GM12864 (cell line): ENCODE measurements around the gene CSH1.
"Not testable (repeated sequence)": the region's sequence is repeated elsewhere in the genome, so short reads cannot be mapped to it uniquely, and the experiment has no call there.

Experiments used
- DNase-seq: peaks from one replicate; pipeline ENCODE4 v3.0.0-alpha.2; 2011; ENCODE audit warnings: low read depth
- H3K4me3 ChIP-seq: 2 replicates; pipeline ENCODE4 v1.5.1; 2011; ENCODE audit warnings: mild to moderate bottlenecking, low read depth, low read length, control low read depth
- TF ChIP-seq, protein P1 (sequence below): IDR thresholded peaks from 2 replicates; pipeline ENCODE4 v1.5.1; 2011; ENCODE audit warnings: low read depth, mild to moderate bottlenecking, moderate library complexity, low read length, control low read depth, inconsistent platforms; ENCODE audit errors: missing control alignments

Gene CSH1

DNA sequence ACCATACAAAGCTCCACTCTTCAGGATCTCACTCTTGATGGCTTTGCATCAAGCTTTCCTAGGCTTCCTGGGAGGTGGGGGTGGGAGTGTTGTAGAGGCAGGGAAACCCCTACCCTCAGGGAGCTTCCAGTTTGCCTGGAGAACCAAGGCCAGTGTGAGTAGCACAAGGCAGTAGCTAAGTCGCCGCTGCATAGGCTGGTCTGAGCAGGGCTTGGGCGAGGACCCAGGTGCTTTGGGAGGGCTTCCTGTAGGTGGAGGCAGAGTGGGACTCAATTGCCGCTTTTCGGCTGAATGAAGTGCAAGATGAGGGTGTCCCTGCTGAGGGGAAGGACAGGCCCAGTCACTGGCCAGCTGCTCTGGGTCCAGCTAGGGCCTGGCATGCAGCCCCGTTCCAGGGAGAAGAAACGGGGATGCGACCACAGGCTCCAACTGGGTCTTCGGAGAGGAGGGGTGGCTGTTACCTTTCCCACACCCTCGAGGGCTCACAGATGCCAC, 31.8 kb upstream of the CSH1 start:
- no peak for DNase-seq
- no peak overlapping the region for H3K4me3 ChIP-seq
- TF ChIP-seq, protein P1, sequence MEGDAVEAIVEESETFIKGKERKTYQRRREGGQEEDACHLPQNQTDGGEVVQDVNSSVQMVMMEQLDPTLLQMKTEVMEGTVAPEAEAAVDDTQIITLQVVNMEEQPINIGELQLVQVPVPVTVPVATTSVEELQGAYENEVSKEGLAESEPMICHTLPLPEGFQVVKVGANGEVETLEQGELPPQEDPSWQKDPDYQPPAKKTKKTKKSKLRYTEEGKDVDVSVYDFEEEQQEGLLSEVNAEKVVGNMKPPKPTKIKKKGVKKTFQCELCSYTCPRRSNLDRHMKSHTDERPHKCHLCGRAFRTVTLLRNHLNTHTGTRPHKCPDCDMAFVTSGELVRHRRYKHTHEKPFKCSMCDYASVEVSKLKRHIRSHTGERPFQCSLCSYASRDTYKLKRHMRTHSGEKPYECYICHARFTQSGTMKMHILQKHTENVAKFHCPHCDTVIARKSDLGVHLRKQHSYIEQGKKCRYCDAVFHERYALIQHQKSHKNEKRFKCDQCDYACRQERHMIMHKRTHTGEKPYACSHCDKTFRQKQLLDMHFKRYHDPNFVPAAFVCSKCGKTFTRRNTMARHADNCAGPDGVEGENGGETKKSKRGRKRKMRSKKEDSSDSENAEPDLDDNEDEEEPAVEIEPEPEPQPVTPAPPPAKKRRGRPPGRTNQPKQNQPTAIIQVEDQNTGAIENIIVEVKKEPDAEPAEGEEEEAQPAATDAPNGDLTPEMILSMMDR: no peak

DNA sequence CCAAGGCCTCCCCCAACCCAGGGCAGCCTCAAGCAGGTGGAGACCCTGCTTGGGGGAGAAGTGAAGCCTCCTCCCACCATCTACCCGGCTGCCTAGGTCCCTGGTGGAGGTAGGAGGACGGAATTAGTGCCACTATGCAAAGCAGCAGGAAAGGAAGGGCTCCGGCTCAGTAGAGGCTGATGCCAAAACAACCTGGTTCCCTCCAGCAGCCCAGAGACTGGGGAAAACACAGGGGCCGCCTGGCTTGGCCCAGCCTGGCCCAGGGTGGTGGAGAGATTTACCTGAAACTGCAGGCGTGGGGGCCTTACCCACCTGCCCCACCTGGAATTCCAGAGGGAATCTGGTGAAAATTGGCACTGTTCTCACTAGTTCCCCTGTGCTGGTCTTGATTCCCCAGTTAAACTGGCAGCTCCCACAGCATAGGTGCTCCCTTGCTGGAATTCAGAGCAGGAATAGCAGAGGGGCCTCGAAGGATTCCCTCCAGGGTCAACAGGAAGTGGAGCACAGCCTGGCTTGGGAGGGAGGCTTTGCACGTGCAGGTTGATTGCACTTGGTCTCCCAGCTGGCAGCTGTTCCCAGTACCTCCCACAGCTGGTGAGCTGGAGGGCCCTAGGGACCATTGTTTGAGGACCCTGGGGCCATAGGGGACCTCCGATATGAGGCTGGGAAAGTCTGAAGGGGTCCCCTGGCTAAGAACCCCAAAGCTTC, 31.2 kb upstream of the CSH1 start:
- no peak overlapping the region for H3K4me3 ChIP-seq
- no peak for DNase-seq
- TF ChIP-seq, protein P1: no peak

DNA sequence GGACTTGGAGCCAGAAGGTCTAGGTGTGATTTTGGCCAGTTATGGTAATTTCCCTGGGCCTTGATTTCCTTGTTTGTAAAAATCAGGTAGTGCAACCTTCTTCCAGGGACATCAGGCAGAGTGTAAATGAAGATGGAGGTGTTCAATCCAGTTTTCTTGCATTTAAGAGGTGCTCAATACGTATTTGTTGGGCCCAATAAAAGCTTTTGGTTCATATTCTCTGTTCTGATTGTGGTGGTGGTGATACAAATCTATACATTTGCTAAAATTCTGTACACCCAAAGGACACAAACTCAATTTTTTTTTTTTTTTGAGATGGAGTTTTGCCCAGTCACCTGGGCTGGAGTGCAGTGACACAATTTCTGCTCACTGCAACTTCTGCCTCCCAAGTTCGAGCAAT, 29.8 kb upstream of the CSH1 start:
- no peak overlapping the region for H3K4me3 ChIP-seq
- TF ChIP-seq, protein P1: no peak

DNA sequence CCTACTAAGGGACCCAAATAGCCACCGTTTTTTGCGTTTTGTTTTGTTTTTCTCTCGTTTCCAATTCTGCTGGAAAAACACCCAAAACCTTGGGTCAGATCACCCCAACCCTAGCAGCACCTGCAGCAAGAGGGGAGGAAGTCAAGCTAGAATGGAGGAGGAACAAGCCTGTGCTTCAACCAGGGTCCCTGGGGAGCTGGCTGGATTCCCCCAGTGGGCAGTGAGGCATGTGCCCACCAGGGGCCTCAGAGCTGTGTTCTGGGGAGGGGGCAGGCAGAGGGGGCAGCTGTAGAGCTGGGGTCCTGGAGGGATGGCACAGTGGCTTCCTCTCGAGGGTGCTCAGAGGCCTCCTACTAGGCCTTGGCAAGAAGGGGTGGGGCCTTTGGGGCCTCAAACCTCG, 29.2 kb upstream of the CSH1 start:
- no peak for DNase-seq
- H3K4me3 ChIP-seq: no peak overlapping the region
- TF ChIP-seq, protein P1: no peak

More for the DNA sequence above, 29.8 kb upstream of the CSH1 start:
- DNase-seq: no peak

DNA sequence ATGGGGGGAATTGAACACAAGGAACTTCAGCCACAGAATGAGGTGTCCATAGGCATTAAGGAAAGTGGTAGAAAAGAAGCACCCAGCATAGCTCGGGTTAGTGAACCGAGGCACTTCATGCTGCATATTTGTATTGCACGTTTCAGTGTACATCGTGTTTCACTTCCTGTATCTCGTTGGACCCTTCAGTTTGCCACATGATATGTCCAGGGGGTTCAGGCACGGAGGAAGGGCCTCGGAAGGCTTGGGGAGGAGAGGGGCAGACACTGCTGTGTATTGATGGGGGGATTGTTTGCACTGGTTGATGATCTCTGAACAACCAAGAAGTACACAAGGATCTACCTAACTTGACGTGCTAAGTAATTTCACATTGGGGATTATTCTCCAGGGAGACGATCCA, 26.0 kb upstream of the CSH1 start:
- H3K4me3 ChIP-seq, DNase-seq: not testable (repeated sequence)

DNA sequence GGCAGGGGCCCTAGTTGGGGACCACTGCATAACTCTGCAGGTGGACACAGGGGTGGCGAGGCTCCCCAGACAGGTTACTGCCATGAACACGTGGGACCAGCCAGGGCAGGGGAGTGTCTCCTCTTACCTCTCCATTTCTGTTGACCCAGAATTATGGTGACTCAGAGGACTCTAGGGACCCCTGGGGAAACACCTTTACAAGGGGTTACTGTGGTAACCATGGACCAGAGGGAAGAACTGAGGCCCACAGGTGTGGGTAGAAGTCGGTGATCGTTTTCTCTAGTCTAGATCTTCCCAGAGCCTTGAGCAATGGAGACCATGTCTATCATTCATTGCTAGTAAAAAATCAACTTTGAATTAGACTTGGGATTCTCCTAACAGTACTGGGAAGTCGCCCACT, 24.4 kb upstream of the CSH1 start:
- not testable (repeated sequence) for H3K4me3 ChIP-seq, DNase-seq

DNA sequence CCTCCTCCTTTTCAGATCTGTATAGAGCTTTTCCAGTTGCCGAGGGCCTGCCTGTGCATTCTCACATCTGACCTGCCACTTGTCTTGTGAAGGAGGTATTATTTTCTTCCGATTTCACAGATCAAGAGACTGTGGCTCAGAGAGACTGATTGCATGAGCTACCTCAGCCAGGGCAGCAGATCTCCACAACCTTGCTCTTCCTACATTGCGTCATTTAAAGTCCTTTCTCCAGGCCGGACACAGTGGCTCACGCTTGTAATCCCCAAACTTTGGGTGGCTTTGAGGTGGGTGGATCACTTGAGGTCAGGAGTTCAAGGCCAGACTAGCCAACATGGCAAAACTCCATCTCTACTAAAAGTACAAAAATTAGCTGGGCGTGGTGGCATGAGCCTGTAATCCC, 23.7 kb upstream of the CSH1 start:
- DNase-seq, H3K4me3 ChIP-seq: not testable (repeated sequence)

DNA sequence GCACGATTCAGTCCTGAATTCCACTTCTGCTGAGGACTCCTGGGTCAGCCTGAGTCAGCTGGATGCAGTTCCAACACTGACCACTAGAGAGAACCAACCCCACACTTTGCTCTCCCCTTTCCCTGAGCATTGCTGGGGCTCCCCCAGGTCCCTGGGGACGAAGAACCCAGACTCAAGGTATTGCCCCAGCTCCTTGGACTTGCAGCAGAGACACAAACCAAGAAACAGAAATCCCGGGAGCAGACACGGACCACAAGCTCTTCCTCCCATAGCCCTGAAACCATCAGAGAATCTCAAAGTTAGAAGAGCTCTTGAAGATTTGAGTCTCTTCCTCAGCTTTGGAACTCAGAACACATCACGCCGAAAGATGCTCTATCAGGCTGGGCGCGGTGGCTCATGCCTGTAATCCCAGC, 22.9 kb upstream of the CSH1 start:
- DNase-seq: peak; percentile 54
- TF ChIP-seq, protein P1: peak; percentile 99
- H3K4me3 ChIP-seq: no peak overlapping the region

DNA sequence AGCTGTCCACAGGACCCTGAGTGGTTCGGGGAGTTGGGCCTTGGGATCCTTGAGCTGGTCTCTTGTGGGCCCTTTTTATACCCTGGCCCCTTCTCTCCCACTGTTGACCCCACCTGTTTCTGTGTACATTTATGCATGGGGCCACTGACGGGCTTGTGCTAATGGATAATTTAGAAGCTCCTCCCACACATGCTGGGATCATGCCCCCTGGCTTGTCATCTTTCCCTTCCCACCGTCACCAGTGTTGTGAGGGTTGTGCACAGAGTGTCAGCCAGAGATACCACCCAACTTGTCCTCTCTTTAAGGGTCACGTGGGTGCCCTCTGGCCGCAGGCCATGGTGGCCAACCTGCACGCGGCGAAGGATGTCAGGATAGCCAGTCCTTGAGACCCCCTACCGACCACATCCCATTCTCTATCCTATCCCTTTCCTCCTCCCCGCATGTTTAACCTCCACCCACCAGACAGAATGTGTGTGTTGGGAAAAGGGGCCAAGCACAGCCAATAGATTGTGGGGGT, 22.5 kb upstream of the CSH1 start, which contains the start of gene GH1:
Gene GH1, minus strand, starts transcription at position 51 of the 517 bp plus-strand sequence. CDS start 63 bp downstream, outside the sequence.
- H3K4me3 ChIP-seq, DNase-seq: not testable (repeated sequence)
